Measurements from ENCODE around the gene ARHGDIA. TPM values are rescaled to one million over a fixed set of nuclear protein-coding genes. Genes with fewer than 3 reads are reported as not detected.
A peak's percentile ranks its signal among the peaks of the same experiment; 100 is the strongest.

The ARHGDIA gene
- total RNA-seq, 1 donor from 2014 or later: 443 TPM

DNA sequence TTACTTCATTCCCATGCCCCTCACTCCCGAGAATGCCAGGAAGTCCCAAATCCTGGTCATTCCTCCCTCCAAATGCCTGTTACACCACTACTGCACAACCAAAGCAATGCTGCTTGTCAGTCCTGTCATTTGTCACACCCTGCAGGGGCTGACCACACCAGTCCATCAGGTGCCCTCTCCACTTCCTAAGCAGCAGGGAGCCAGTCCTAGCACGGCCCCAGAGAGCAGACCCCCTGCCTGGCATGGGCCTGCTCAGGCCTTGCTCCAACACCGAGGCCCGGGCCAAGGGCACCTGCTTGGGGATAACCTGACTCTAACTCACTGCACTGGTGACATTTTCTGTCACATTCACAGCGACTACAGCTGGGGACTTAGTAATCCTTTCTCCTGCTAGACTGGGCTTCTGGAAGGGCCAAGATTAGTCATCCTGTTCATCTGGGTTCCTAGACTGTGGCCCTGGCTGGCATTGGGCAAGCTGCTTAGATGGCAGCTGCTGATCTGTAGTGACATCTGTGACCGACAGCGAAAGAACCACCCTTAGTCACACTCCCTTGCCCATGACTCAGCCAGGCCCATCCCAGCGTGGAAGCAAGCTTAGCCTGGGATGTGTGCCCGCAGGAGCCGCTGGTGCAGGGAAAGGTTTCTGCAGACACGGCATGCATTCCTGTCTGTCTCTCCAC is 14.9 kb upstream of the ARHGDIA start:
- H3K27ac Mint-ChIP-seq (ENCODE audit: unreplicated experiment): peak overlapping the region; percentile 36
- H3K9me3 Mint-ChIP-seq (ENCODE audit: unreplicated experiment): no peaks in the 10 kb centered on the region
- DNase-seq (ENCODE audit: low spot score): no peak
- peaks cover 11% of the 10 kb centered on the region for H3K4me1 Mint-ChIP-seq (ENCODE audit: unreplicated experiment)
- TF ChIP-seq, protein P1, sequence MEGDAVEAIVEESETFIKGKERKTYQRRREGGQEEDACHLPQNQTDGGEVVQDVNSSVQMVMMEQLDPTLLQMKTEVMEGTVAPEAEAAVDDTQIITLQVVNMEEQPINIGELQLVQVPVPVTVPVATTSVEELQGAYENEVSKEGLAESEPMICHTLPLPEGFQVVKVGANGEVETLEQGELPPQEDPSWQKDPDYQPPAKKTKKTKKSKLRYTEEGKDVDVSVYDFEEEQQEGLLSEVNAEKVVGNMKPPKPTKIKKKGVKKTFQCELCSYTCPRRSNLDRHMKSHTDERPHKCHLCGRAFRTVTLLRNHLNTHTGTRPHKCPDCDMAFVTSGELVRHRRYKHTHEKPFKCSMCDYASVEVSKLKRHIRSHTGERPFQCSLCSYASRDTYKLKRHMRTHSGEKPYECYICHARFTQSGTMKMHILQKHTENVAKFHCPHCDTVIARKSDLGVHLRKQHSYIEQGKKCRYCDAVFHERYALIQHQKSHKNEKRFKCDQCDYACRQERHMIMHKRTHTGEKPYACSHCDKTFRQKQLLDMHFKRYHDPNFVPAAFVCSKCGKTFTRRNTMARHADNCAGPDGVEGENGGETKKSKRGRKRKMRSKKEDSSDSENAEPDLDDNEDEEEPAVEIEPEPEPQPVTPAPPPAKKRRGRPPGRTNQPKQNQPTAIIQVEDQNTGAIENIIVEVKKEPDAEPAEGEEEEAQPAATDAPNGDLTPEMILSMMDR (IDR thresholded peaks at IDR 0.05; ENCODE audit: unreplicated experiment): no peak
- H3K36me3 Mint-ChIP-seq (ENCODE audit: low read depth, unreplicated experiment): peaks cover 40% of the 10 kb centered on the region
- H3K27me3 Mint-ChIP-seq (ENCODE audit: unreplicated experiment): peaks cover 14% of the 10 kb centered on the region
- H3K4me3 Mint-ChIP-seq (ENCODE audit: unreplicated experiment): peak overlapping the region; percentile 59

GRCh38 chr17:81885454-81885853 is 14.3 kb upstream of the ARHGDIA start:
- DNase-seq (ENCODE audit: low spot score): no peak
- peak overlapping the region; percentile 59 for H3K4me3 Mint-ChIP-seq (ENCODE audit: unreplicated experiment)
- TF ChIP-seq, protein P1 (IDR thresholded peaks at IDR 0.05; ENCODE audit: unreplicated experiment): no peak
- H3K36me3 Mint-ChIP-seq (ENCODE audit: low read depth, unreplicated experiment): peaks cover 38% of the 10 kb centered on the region
- peaks cover 12% of the 10 kb centered on the region for H3K27me3 Mint-ChIP-seq (ENCODE audit: unreplicated experiment)
- peak overlapping the region; percentile 36 for H3K27ac Mint-ChIP-seq (ENCODE audit: unreplicated experiment)
- H3K9me3 Mint-ChIP-seq (ENCODE audit: unreplicated experiment): no peaks in the 10 kb centered on the region
- peaks cover 11% of the 10 kb centered on the region for H3K4me1 Mint-ChIP-seq (ENCODE audit: unreplicated experiment)

DNA sequence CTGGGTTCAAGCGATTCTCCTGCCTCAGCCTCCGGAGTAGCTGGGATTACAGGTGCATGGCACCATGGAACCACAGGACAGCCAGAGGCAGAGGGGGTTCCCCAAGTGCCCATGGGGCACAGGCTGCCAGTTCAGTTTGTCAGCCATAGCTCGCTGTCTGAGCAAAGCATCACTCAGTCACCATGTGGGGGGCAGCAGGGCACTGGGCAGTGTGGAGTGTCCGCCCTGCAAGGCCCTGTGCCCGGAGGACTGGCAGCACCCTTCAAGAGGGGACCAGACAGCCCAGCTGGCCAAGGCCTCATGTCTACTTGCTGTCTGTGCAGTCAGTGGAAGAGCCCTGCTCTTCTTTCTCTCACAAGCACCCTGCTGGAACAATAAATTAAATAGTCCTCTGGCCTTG is 13.8 kb upstream of the ARHGDIA start:
- H3K36me3 Mint-ChIP-seq (ENCODE audit: low read depth, unreplicated experiment): peaks cover 33% of the 10 kb centered on the region
- H3K4me1 Mint-ChIP-seq (ENCODE audit: unreplicated experiment): peaks cover 7% of the 10 kb centered on the region
- TF ChIP-seq, protein P1 (IDR thresholded peaks at IDR 0.05; ENCODE audit: unreplicated experiment): no peak
- peak overlapping the region; percentile 59 for H3K4me3 Mint-ChIP-seq (ENCODE audit: unreplicated experiment)
- peak overlapping the region; percentile 36 for H3K27ac Mint-ChIP-seq (ENCODE audit: unreplicated experiment)
- DNase-seq (ENCODE audit: low spot score): no peak
- H3K27me3 Mint-ChIP-seq (ENCODE audit: unreplicated experiment): peaks cover 7% of the 10 kb centered on the region
- H3K9me3 Mint-ChIP-seq (ENCODE audit: unreplicated experiment): no peaks in the 10 kb centered on the region

GRCh38 chr17:81884520-81884919 is 13.4 kb upstream of the ARHGDIA start:
- TF ChIP-seq, protein P1 (IDR thresholded peaks at IDR 0.05; ENCODE audit: unreplicated experiment): no peak
- peaks cover 32% of the 10 kb centered on the region for H3K36me3 Mint-ChIP-seq (ENCODE audit: low read depth, unreplicated experiment)
- H3K27me3 Mint-ChIP-seq (ENCODE audit: unreplicated experiment): peaks cover 6% of the 10 kb centered on the region
- no peaks in the 10 kb centered on the region for H3K9me3 Mint-ChIP-seq (ENCODE audit: unreplicated experiment)
- DNase-seq (ENCODE audit: low spot score): no peak
- peak overlapping the region; percentile 18 for H3K27ac Mint-ChIP-seq (ENCODE audit: unreplicated experiment)
- H3K4me1 Mint-ChIP-seq (ENCODE audit: unreplicated experiment): peaks cover 6% of the 10 kb centered on the region
- H3K4me3 Mint-ChIP-seq (ENCODE audit: unreplicated experiment): no peak overlapping the region

- TF ChIP-seq, protein P1 (IDR thresholded peaks at IDR 0.05; ENCODE audit: unreplicated experiment): no peak
- peaks cover 6% of the 10 kb centered on the region for H3K36me3 Mint-ChIP-seq (ENCODE audit: low read depth, unreplicated experiment)
- H3K27me3 Mint-ChIP-seq (ENCODE audit: unreplicated experiment): peaks cover 1% of the 10 kb centered on the region
- H3K9me3 Mint-ChIP-seq (ENCODE audit: unreplicated experiment): no peaks in the 10 kb centered on the region
- H3K4me1 Mint-ChIP-seq (ENCODE audit: unreplicated experiment): no peaks in the 10 kb centered on the region
- no peak overlapping the region for H3K4me3 Mint-ChIP-seq (ENCODE audit: unreplicated experiment)
- H3K27ac Mint-ChIP-seq (ENCODE audit: unreplicated experiment): peak overlapping the region; percentile 43
- DNase-seq (ENCODE audit: low spot score): no peak
Measured at GRCh38 chr17:81879121-81879520, 8.0 kb upstream of the ARHGDIA start.

Data from endothelial cell (in vitro differentiated cells).